ENCODE results near the gene BICDL1. TPM values are rescaled to one million over a fixed set of nuclear protein-coding genes. Genes with fewer than 3 reads are reported as not detected.

Gene BICDL1
- total and polyA plus RNA-seq, 2 of the 4 experiments (the other 2 are of a cell fraction) = not detected

DNA sequence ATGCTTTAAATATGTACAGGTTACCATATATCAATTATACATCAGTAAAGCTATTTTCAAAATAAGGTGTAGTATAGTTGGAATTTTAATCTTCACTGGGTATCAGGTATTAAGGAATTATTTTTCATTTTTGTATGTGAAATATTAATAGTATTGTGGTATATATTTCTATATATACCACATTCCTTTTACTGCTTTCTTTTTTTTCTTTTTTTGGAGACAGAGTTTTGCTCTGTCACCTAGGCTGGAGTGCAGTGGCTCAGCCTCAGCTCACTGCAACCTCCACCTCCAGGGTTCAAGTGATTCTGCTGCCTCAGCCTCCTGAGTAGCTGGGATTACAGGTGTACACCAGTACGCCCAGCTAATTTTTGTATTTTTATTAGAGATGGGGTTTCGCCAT is 36.6 kb downstream of the BICDL1 start:
- WGBS, 2 experiments (ENCODE audit: extremely low coverage in 2 of 2, insufficient read length in 1 of 2) = no CpG with 5 or more reads among the region's 2 CpGs
- no peak overlapping the region for H2BK20ac ChIP-seq (ENCODE audit: low read depth, low read length)
- H4K20me1 ChIP-seq (ENCODE audit: insufficient read depth, low read length) = no peaks in the 10 kb centered on the region; the same call in 1 of the 2 replicates
- no peaks in the 10 kb centered on the region for H3K4me1 ChIP-seq (ENCODE audit: control insufficient read depth, insufficient read depth, low read length)
- H3K79me1 ChIP-seq (ENCODE audit: low read depth in 1 of 2, low read length in 2 of 2) = no peaks in the 10 kb centered on the region
- dilution Hi-C loops (cut with HindIII; ENCODE audit: low sequenced_read_pairs, unreplicated experiment) (no loop called here), intact Hi-C loops (cut with micrococcal nuclease) (no loop called here), in situ Hi-C loops (cut with MboI; ENCODE audit: low sequenced_read_pairs) (no loop called here)
- no peak overlapping the region for H2AFZ ChIP-seq (replicated peaks; ENCODE audit: low read length, poor library complexity)
- no peak overlapping the region for H2BK120ac ChIP-seq (ENCODE audit: low read depth, low read length)
- no peak overlapping the region for H3K9ac ChIP-seq (ENCODE audit: low read depth, low read length)
- no peaks in the 10 kb centered on the region for H3K9me3 ChIP-seq (ENCODE audit: control insufficient read depth, insufficient read depth, low read length)
- no peak overlapping the region for H2AK9ac ChIP-seq (replicated peaks; ENCODE audit: low read depth, low read length, poor library complexity)
- no peak overlapping the region for H3K4ac ChIP-seq (ENCODE audit: low read depth, low read length)
- no peak overlapping the region for H3K14ac ChIP-seq (replicated peaks; ENCODE audit: low read depth, low read length)
- DNase-seq = no peak
- no peak overlapping the region for H2AK5ac ChIP-seq (ENCODE audit: low read depth, low read length)
- ChIA-PET POLR2A (ENCODE audit: unreplicated experiment) (no interaction called here), CTCF (no interaction called here)
- no peak overlapping the region for H4K91ac ChIP-seq (ENCODE audit: insufficient read depth, low read depth, low read length)
- H4K8ac ChIP-seq (ENCODE audit: low read depth in 2 of 2, low read length in 2 of 2) = no peak overlapping the region
- no peak overlapping the region for H3K56ac ChIP-seq (ENCODE audit: extremely low read depth, insufficient read depth, low read length)
- no peak overlapping the region for H3K4me3 ChIP-seq (ENCODE audit: insufficient read depth, low read depth, low read length)
- no peak for ATAC-seq (ENCODE audit: low read depth)
- H2BK15ac ChIP-seq (ENCODE audit: low read depth, low read length) = no peak overlapping the region
- H3K23ac ChIP-seq (ENCODE audit: low read depth, low read length) = no peak overlapping the region
- H3K4me2 ChIP-seq (ENCODE audit: low read depth, low read length) = no peak overlapping the region
- H2BK5ac ChIP-seq (ENCODE audit: low read depth, low read length, poor library complexity, severe bottlenecking) = no peak overlapping the region
- H3K18ac ChIP-seq (ENCODE audit: low read depth, low read length) = no peak overlapping the region
- H4K5ac ChIP-seq (ENCODE audit: low read depth, low read length) = no peak overlapping the region
- BruUV-seq (replicated peaks) = no TSS peak
- no peaks in the 10 kb centered on the region for H3K9me1 ChIP-seq (ENCODE audit: insufficient read depth, low read length)
- H3K36me3 ChIP-seq (ENCODE audit: control insufficient read depth, insufficient read depth, low read length) = no peaks in the 10 kb centered on the region
- H3K27ac ChIP-seq (ENCODE audit: insufficient read depth, low read length) = no peak overlapping the region
- H3K27me3 ChIP-seq (ENCODE audit: control insufficient read depth, insufficient read depth, low read length) = no peaks in the 10 kb centered on the region; the same call in 1 of the 2 replicates
- TF ChIP-seq CEBPB (IDR thresholded peaks at IDR 0.05; ENCODE audit: low read depth, low read length) (no peak), CHD1 (IDR thresholded peaks at IDR 0.05; ENCODE audit: low read depth, low read length) (no peak), SMC3 (IDR thresholded peaks at IDR 0.05; ENCODE audit: low read depth, low read length) (no peak), MAFK (IDR thresholded peaks at IDR 0.05; ENCODE audit: low read depth, low read length) (no peak), MXI1 (IDR thresholded peaks at IDR 0.05; ENCODE audit: borderline replicate concordance, low read depth, low read length) (no peak)
- TF ChIP-seq, protein P1, sequence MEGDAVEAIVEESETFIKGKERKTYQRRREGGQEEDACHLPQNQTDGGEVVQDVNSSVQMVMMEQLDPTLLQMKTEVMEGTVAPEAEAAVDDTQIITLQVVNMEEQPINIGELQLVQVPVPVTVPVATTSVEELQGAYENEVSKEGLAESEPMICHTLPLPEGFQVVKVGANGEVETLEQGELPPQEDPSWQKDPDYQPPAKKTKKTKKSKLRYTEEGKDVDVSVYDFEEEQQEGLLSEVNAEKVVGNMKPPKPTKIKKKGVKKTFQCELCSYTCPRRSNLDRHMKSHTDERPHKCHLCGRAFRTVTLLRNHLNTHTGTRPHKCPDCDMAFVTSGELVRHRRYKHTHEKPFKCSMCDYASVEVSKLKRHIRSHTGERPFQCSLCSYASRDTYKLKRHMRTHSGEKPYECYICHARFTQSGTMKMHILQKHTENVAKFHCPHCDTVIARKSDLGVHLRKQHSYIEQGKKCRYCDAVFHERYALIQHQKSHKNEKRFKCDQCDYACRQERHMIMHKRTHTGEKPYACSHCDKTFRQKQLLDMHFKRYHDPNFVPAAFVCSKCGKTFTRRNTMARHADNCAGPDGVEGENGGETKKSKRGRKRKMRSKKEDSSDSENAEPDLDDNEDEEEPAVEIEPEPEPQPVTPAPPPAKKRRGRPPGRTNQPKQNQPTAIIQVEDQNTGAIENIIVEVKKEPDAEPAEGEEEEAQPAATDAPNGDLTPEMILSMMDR (conservative IDR thresholded peaks at IDR 0.05; ENCODE audit: low read depth, low read length) = no peak

Measured in IMR-90 (cell line).